Testis (tissue), 2 donors: ENCODE measurements around the gene ANAPC2.

Experiments
- POLR2A ChIP-seq: fragments of 450-650 bp; IDR thresholded peaks from one replicate; pipeline ENCODE4 v1.6.1; 2017; ENCODE audit warnings: antibody characterized with exemption, mild to moderate bottlenecking, moderate library complexity
- TF ChIP-seq, protein P1 (sequence below), 3 experiments: fragments of 450-650 bp in 2 of 3; fragments of 200-600 bp in 1 of 3; sonication (generic) in 1 of 3; IDR thresholded peaks; one replicate each; pipeline ENCODE4 v1.5.1; 2016 to 2019; ENCODE audit warnings: antibody characterized with exemption in 3 of 3, mild to moderate bottlenecking in 2 of 3, moderate library complexity in 1 of 3

DNA sequence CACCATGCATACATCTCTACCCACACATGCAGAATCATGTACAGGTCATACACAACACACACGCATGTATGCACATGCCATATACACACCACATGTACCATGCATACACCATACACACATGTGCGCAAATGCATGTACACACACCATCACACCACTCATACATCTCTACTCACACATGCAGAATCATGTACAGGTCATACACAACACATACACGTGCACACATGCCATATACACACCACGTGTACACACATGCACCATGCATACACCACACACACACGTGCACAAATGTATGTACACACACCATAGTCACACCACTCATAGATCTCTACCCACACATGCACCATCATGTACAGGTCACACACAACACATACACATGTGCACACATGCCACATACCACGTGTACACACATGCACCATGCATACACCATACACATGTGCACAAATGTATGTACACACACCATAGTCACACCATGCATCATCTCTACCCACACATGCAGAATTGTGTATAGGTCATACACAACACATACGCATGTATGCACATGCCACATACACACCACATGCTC is 35.4 kb downstream of the ANAPC2 start:
- TF ChIP-seq, protein P1, sequence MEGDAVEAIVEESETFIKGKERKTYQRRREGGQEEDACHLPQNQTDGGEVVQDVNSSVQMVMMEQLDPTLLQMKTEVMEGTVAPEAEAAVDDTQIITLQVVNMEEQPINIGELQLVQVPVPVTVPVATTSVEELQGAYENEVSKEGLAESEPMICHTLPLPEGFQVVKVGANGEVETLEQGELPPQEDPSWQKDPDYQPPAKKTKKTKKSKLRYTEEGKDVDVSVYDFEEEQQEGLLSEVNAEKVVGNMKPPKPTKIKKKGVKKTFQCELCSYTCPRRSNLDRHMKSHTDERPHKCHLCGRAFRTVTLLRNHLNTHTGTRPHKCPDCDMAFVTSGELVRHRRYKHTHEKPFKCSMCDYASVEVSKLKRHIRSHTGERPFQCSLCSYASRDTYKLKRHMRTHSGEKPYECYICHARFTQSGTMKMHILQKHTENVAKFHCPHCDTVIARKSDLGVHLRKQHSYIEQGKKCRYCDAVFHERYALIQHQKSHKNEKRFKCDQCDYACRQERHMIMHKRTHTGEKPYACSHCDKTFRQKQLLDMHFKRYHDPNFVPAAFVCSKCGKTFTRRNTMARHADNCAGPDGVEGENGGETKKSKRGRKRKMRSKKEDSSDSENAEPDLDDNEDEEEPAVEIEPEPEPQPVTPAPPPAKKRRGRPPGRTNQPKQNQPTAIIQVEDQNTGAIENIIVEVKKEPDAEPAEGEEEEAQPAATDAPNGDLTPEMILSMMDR (IDR thresholded peaks at IDR 0.05), result no peak
- TF ChIP-seq POLR2A, result no peak
